Measurements from ENCODE around the gene HOXC9.

Gene HOXC9

DNA sequence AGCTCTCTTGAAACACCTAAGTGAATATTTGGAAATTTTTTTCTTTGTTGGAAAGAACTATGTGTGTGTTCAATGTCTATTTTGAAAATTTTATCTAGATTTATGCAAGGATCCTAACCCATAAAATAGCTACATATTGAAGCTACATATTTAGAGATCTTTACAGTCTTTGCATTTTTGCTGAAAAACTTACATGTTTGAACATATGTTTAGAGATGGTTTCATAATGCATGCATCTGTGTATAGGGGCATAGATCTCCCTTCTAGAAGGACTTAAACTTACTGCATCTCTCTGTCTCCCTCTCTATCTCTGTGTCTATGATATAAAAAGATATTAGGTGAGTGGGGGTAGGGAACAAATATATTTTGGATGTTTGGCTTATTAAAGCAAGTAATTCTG, 45.4 kb downstream of the HOXC9 start:
- in situ Hi-C loops (cut with HindIII; ENCODE audit: low pct_ligation_motif_present, low sequenced_read_pairs), result no loop called here
- H3K4me3 ChIP-seq (ENCODE audit: low read depth, low read length), result no peak overlapping the region
- H3K27ac ChIP-seq, result no peak overlapping the region
- TF ChIP-seq, protein P1, sequence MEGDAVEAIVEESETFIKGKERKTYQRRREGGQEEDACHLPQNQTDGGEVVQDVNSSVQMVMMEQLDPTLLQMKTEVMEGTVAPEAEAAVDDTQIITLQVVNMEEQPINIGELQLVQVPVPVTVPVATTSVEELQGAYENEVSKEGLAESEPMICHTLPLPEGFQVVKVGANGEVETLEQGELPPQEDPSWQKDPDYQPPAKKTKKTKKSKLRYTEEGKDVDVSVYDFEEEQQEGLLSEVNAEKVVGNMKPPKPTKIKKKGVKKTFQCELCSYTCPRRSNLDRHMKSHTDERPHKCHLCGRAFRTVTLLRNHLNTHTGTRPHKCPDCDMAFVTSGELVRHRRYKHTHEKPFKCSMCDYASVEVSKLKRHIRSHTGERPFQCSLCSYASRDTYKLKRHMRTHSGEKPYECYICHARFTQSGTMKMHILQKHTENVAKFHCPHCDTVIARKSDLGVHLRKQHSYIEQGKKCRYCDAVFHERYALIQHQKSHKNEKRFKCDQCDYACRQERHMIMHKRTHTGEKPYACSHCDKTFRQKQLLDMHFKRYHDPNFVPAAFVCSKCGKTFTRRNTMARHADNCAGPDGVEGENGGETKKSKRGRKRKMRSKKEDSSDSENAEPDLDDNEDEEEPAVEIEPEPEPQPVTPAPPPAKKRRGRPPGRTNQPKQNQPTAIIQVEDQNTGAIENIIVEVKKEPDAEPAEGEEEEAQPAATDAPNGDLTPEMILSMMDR (IDR thresholded peaks at IDR 0.05; ENCODE audit: low read depth, low read length, missing control alignments), result no peak
- peaks cover 75% of the 10 kb centered on the region for H3K27me3 ChIP-seq (replicated peaks)
- DNase-seq, result no peak
- no peaks in the 10 kb centered on the region for H3K36me3 ChIP-seq (replicated peaks)

DNA sequence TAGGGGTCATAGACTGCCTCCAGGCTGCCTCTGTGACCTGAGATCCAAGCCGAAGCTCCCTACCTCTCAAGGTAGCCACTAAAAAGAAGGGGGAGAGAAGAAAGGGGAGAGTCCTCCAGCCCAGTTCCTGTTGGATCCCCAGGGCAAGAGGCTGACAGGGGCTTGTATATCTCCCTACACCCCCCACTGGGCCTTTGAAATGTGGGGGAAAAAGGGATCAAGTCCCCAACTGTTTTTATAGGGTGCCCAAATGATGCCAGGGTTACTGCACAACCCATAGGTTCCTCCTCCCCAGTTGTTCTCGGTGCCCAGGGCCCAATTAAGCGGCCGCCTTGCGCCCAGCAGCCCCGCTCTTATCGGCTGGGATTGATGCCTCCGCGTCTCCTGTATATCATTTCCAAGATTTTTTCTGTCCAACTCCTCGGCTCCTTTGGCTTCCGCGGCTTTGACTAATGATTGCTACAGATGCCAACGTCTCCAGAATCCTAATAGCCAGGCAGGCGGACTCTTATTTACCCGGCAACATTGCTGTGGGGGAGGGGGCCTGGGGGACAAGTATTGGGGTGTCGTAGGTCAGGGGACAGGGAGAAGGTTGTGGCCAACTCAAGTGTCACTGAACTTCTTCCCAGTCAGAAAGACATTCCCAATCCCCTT, 46.0 kb downstream of the HOXC9 start:
- Histone ChIP-seq H3K27me3 (replicated peaks) (peaks cover 77% of the 10 kb centered on the region), H3K4me3 (ENCODE audit: low read depth, low read length) (no peak overlapping the region), H3K36me3 (replicated peaks) (no peaks in the 10 kb centered on the region), H3K27ac (no peak overlapping the region)
- no peak for DNase-seq
- TF ChIP-seq, protein P1 (IDR thresholded peaks at IDR 0.05; ENCODE audit: low read depth, low read length, missing control alignments), result no peak
- in situ Hi-C loops (cut with HindIII; ENCODE audit: low pct_ligation_motif_present, low sequenced_read_pairs), result no loop called here

DNA sequence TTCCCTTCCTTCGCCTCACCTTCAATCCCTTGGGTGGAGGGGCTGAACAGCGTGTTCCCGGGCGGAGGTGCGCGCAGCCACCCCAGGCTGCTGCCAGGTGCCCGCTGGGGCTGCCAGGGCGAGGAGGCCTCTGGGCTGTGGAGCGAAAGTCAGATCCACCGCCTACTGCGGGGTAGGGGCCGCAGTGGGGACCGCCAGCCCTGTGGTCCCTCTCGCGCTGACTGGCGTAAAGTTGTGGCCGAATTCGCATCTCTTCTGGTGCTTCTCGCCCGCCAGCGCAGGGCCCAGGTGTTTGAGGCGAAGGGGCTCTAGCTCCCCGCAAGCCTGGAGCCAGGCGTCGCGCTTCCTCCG, 46.8 kb downstream of the HOXC9 start:
- Histone ChIP-seq H3K27me3 (replicated peaks) (peaks cover 85% of the 10 kb centered on the region), H3K27ac (no peak overlapping the region), H3K4me3 (ENCODE audit: low read depth, low read length) (no peak overlapping the region), H3K36me3 (replicated peaks) (no peaks in the 10 kb centered on the region)
- in situ Hi-C loops (cut with HindIII; ENCODE audit: low pct_ligation_motif_present, low sequenced_read_pairs), result no loop called here
- TF ChIP-seq, protein P1 (IDR thresholded peaks at IDR 0.05; ENCODE audit: low read depth, low read length, missing control alignments), result no peak
- no peak for DNase-seq

DNA sequence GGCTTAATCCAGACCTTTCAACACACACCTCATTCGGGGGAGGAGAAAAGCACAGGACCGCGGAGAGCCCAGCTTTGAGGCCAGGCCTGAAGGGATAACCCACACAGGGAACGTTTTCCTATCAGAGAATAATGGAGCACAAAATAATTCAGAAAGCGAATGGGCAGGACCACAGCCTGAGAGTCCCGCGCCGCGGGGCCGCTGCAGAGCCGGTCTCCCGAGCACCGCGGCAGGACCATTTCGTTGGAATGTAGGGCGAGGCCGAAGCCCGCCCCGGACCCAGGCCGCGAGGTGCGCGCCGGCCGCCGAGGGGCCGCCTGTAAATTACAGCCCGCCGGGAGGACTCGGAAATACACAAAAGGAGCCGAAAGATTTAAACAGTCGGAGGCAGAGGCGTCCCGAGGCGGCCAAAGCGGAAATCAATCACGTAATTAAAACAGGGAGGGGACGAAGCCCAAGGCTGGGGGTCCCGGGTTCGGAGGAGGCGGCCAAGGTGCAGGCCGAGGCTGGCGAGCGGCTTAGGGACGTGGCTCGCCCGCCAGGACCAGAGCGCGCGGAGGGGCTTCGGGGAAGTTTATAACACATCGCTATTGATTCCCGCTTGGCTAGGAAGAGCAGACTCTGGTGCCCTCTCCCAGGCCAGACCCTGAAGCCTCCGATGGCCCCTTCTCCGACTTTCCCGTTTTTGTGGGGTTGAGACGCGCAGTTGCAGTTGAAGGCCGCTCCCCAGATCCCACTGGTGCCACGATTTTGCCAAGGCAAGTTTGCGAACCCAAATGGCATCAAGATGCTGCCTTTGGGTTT, 47.4 kb downstream of the HOXC9 start:
- Histone ChIP-seq H3K36me3 (replicated peaks) (no peaks in the 10 kb centered on the region), H3K4me3 (ENCODE audit: low read depth, low read length) (no peak overlapping the region), H3K27me3 (replicated peaks) (peaks cover 87% of the 10 kb centered on the region), H3K27ac (no peak overlapping the region)
- TF ChIP-seq, protein P1 (IDR thresholded peaks at IDR 0.05; ENCODE audit: low read depth, low read length, missing control alignments), result no peak
- no peak for DNase-seq
- in situ Hi-C loops (cut with HindIII; ENCODE audit: low pct_ligation_motif_present, low sequenced_read_pairs), result no loop called here

DNA sequence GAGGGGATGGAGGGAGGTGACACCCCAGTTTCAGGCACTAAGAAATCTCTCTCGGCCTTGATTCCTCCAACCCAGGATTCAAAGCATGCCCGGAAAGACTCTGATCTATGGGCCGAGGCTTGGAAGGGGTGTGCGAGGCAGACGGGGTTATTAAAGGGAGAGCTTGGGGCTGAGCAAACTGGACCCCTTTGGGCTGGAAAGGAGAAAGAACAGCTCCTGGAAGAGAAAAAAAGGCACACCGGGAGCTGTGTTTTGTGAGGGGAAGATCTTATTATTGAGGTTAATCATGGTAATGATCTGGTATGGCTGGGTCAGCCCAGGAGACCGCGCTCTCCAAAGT, 48.0 kb downstream of the HOXC9 start:
- TF ChIP-seq, protein P1 (IDR thresholded peaks at IDR 0.05; ENCODE audit: low read depth, low read length, missing control alignments), result no peak
- no peak for DNase-seq
- H3K27ac ChIP-seq, result no peak overlapping the region
- no peak overlapping the region for H3K4me3 ChIP-seq (ENCODE audit: low read depth, low read length)
- peaks cover 87% of the 10 kb centered on the region for H3K27me3 ChIP-seq (replicated peaks)
- in situ Hi-C loops (cut with HindIII; ENCODE audit: low pct_ligation_motif_present, low sequenced_read_pairs), result no loop called here
- H3K36me3 ChIP-seq (replicated peaks), result no peaks in the 10 kb centered on the region

All from brain microvascular endothelial cell (primary cell).